Stimulated activated CD4-positive, alpha-beta T cell treated with anti-CD3 and anti-CD28 coated beads, Interleukin-15, amount 100 ng/mL, for 48 hours (primary cell): ENCODE measurements around the gene SERTAD2.
A peak's percentile ranks its signal among the peaks of the same experiment; 100 is the strongest.

ENCODE experiments used
- DNase-seq, 2 donors: peaks; one replicate each; pipeline ENCODE4 v3.0.0-alpha.2; 2020; ENCODE audit warnings: low read depth in 2 of 2

Gene SERTAD2

DNA sequence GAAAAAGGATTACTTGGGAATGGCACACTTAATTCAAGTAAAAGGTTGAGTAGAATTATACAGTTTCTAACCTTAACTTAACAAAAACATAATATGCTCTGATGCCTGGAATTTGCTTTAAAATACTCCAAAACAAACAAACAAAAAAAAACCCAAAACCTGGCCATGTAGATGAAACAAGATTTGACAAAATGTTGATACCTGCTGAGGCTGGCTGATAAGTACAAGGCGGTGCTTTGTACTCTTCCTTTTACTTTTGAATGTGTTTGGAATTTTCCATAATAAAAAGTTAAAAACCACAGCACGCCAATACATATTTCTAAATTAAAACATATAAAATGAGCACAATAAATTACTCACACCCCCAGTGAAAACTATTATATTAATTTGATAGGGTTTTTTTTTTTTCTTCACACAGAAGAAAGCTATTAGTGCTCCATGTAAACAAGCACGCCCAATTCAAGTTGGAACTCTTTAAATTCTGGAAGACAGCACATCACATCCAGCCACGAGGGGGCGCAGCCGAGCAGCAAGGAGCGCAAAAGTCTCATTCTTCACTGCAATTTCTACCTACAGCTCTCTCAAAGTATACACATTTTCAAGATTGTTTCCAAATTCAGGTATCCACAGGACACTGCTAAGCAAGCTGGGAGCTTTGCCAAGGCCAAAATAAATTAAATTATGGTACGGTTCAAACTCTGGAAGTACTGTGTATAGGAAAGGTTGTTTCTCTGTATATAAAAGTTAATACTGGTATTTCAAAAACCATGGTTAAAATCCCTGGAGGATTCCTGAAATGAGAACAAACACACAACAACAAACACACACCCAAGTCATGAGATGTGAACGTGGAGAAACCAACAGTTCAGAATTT lies 7.5 kb downstream of the SERTAD2 start:
- peak; percentile 65 to 76 for DNase-seq

DNA sequence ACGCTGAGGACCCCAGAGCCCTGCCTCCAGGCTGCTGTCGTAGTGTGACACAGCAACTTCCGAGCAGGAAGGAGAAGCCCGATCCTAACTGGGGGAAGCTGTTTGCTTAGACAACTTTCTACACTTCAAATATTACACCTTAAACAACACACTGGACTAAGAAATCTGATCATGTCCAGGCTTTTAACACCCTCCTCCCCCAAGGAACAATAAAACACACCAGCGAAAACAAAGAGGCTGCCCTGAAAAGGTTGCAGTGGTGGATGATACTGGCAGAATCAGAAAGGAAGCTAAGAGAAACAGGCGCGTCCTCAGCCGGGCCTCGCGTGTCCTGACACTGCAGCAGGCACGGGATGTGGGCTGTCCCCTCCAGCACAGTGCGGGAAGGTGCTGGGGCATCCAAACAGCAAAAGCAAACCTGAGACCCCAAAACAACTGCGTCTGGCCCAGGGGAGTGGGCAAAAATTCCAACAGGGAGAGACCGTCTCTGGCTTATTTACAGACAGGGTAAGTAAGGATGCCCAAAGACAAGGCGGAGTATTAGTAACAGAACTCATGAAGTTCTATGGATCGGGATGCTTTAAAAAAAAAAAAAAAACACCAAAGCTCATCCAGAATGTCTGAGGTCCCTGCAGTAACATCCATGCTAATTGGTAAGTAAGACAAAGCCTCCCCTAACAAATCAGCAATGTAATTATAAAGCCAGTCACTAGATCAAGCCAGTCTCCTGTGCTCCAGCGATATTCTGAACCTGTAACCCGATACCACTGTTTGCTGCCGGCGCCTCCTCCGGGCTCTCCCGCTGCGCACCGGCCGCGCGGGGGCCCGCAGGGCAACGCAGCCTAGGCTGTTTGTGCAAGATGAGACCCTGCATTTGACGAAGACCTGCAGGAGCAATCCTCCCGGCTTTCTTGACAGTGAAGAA lies 9.0 kb downstream of the SERTAD2 start:
- DNase-seq, result no peak

DNA sequence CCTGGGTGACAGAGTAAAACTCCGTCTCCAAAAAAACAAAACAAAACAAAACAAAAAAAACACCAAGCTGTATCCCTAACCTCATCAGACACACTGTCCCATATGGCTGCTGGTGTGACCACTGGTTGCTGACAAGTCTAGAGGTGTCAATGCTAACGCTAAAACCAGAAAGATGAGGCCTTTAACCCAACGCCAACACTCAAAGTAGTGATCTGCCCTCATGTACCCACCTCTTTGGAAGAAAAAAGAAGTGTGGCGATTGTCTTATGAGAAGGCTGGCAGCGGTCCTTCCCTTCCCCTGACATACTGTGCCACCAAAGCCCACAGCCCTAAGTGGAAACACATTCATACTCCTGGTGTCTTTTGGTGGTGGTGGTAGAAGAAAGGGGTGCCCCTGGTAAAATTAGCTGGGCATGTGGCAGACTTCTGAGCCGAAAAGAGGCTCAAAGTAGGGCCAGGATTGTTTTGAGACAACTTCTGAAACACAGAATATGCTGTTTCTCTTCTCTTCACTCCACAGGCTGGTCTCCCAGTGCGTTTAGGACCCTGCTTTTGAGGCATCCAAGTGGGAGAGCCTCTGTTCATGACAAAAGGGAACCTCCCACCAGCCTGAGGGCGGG lies 9.8 kb downstream of the SERTAD2 start:
- DNase-seq, result no peak

DNA sequence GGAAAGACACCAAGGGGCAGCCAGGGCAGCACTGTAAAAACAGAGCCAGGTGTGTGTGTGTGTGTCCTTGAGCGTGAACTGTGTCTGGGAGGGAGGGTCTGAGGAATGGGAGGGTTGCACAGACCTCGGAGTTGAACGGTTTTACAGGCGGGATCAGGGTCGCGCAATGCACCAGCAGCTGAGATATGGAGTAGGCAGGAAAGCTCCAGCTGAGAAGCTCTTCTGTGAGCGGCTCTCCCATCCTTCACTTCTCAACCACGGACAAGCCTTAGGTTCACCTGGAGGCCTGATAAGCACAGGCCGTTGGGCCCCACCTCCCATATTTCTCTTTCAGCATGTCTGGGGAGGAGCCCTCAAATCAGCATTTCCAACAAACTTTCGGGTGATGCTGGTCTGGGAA lies 12.1 kb downstream of the SERTAD2 start:
- no peak for DNase-seq

DNA sequence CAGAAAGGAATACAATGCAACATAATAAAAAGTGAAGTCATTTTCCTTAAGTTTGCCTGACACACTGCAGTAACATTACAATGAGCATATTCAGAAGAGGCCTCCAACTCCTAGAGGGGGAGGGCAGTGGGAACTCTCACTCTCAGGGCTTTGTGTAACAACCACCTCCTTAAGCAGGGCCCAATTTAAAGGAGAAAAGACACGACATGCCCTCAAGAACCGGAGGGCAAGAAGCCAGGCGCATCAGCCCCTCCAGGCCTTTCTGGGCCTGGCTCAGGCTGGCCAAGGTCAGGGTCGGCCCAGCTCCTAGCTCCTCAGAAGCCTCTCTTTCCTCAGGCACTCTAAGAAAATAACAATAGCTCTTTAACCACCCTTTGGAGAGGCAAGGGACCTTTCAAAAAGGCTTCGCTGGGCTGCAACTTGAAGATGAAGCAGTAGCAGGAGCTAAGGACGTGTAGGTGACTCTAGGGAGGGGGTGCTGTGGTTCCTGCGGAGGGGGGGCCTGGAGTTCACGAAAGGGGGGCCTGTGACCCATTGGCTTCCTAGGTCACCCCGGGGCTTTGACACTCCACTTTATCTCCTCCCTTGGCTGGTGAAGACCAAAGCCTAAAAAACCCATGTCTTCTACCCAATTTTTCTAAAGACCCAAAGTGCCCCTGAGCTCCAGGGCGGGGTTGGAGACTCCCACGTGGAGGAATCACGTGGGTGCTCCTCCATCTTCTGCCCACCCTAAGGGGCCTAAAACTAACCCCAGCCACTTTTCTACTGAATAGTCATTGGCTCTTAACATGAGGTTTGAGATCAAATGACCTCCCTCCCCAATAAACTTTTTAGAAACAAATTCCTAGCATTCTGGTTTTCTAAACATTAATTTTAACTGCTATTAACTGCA lies 13.3 kb downstream of the SERTAD2 start:
- no peak for DNase-seq

DNA sequence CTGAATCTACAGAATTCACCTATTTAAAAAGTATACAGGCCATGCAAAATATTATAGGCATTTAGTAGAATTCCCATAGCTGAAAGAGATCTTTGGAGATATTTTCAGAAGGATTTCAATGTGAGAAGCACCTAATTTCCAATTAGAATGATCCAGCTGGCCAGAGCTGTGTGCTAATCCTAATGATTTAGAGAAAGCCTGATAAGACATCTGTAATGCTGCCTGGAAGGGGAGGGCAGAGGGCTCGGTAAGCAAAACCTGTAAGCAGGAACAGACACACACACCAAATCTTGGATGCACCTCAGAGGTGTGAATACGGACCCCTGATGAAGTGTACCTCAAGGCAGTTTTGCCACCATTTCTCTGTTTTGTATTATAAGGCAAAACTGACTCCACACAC lies 14.0 kb downstream of the SERTAD2 start:
- no peak for DNase-seq

DNA sequence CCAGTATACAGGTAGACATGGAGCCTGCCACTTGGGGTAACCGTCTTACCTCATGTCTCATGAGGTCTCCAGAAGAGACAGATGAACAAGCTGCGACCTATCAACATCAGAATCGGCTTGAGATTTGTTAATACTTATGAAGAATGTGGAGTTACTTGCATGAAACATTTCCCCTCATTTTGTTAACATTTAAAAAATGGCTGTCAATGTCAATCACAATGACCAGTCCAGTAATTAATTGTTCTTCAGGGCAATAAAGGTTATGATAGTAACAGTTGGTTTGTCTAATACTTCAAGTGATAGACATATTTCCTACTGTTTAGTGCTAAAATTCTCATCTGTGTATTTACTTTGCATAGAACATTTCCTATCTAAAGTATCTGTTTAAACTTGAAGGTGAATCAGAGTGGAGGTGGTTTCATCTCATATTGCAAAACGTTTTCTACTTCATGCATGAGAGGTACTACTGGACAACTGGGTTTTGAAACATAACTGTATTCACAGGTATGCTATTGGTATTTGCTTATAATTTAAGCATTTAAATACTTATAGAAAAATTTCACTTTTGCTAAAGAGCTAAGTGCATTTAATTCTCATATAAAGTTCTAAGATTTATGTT lies 15.1 kb downstream of the SERTAD2 start:
- DNase-seq, result no peak

DNA sequence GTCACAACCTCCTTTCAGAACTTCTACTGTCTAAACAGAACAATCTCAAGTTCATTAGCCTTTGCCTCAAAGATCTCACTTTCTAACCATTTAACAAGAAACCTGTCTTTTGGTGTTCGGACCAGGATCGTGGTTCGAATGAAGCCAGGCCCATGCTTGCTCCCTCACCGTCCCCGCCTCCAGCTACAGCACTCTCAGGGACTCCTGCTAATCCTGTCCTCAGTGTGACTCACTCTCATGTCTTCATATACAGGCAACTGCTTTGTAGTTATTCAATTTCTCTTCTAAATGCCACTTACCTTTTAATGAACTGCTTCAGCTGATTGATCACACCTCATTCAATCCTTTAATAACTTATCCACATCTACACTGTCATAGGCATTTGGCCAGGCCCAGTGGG lies 15.8 kb downstream of the SERTAD2 start:
- DNase-seq, result no peak

DNA sequence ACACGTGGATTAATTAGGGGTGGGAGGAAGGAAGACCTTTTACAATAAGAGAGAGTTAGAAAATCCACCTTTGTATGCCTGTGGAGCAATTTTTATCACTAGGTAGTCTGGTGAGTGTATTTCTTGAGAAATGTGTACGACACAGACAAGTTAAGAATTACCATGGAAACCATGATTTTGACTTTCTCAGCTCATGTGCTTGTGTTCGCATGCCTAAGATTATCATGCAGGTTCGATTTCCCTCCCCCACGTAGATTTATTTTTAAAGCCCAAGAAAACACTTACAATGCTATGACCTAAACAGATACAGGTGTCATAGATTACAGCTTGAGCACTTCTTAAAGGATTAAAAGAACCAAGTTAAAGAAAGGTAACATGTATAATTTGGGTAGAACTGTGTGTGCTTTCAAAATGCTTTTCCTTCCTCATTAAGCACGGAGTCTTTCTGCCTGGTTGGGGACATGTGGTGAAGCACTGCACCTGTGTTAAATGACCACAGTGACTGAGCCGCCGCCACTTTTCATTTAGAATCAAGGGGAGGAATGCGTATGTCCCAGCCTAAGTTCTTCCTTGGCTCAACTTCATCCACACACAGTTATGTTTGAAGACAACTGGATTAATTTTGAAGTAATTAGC lies 16.6 kb downstream of the SERTAD2 start:
- DNase-seq, result no peak

DNA sequence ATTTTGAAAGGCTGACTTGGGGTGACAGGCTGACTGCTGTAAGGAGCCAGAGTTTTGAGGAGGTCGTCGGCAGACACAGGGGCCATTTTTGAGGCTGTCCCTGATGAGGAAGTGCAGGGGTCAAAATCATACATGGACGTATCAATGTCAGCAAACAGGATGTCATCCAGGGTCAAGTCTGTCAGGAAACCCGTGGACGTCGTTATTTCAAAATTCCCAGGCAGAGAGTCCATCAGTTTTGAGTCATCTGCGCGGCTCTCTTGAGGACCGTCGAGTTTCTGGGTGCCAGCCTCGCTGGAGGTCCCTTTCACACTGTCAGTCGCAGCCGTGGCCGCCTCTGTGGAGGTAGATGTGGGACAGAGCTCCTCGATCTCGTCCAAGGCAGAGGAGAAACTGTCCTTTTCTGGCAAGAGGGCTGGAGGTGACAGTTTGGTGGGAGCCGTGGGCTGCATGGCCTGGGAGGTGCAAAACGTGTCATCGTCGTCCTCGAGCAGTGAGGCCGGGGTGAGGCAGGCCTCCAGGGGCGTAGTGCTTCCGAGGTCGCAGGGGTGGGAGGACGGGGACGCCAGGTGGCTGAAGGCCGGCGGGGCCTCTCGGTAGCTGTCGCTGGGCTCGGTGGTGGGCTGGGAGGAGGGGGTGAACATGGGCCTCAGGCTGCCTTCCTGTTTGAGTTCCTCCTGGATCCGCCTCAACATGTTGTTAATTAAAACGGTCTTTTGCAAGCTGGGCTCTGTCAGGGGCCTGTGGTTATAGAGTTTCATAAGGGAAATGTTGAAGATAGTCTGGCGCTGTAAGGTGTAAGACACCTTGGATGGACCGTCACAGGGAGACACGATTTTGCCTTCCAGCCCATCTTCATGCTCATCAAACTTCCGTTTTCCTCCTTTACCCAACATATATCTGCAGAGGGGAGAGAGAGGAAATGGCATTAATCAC lies 17.5 kb downstream of the SERTAD2 start:
- DNase-seq, result no peak

DNA sequence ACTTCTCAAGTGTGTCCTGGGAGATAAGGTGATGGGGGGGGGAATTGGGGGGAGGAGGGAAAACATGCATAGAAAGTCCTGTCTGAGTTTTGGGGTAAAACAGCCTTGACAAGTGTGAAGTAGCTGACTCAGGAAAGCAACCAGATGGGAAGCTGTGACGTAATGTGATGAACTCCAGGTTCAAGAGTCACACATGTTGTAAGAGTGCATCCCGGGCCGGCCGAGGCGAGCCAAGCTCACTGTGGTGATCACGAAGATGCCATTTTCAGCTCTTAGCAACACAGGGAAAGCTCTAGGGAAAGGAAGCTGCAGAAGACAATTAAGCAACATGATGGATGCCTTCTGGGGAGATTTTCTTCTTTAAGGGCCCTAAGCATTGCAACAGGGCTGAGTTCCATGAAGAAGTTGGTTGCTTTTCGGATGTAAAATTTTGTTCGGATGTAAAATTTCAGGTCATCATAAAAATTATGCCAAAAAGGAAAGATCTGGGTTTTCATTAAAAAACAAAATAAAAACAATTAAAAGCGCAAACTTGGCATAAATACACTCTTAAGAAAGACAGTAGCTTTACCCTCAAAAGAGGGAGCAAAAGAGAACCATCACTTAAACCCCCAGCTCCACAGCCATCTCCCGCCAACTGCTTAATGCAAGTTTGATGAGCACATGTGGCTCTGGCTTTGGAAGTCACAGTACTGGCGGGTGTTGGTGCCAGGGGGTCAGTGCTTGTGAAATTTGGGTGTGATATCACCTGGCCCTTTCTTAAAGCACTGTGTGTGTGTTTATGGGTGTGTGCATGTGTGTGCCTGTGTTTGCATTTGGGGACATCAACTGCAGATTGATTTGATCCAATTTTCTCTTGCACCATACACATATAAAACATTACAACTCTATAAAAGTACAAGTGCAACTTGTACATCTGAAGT lies 19.1 kb downstream of the SERTAD2 start:
- DNase-seq, result no peak

DNA sequence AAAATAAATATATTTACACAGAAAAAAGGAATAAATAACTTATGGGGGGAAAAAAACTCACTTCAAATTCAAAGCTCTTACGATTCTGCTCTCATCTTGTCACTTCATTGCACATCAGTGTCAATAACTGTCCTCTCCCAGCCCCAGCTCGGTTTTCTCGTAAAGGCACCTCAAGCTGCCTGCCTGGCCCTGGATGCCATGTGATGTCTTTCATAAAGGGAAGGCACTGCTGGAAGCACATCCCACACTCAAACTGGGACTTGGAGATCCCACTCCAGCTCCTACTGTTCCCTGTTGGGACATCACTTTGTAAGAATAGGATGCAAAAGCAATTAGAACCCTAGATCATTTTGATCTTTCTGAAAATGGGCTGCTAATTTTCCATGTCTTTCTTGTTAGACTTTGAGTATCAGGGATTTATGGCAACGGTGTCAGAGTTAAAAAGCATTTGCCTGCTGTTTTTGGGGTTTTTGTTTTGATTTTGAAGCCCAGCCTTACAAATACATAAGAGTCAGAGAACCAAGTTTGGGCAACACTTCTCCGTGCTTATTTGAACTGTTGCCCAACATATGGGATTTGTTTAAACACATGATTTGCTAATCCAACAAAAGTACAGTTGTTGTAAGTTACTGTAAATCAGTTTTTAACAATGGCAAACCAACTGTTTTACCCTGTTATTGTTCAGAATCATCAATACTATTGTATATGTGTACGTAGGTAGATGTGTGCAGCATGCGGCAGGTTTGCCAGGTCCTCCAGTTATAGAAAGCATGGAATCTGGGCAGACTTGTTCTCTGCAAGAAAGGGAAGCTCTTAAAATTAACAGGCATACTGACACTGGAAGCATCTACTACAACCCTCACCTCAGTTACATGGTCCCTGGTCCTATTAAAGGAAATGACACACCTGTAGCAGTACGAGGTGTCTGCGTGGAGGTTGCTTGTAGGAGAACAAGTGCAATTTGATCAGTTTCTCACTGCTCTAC lies 20.6 kb downstream of the SERTAD2 start:
- DNase-seq, result no peak

DNA sequence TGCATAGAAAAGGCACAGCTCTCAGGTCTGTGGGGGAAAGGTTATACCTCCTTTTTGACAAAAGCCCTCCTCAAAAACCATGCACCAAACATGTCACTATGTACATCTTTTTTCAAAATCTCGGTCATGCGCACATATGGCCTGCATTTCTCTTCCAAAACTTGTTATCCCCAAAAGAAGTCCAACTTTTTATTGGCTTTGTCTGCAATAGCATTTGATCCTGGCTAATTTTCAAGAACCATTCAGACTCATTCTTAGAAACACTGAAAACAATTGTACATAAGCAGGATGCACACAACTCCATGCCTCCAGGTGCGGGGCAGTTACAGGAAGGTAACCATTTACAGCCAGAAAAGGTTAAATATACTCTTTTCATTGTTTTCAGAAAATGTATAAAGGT lies 21.9 kb downstream of the SERTAD2 start:
- DNase-seq, result no peak

DNA sequence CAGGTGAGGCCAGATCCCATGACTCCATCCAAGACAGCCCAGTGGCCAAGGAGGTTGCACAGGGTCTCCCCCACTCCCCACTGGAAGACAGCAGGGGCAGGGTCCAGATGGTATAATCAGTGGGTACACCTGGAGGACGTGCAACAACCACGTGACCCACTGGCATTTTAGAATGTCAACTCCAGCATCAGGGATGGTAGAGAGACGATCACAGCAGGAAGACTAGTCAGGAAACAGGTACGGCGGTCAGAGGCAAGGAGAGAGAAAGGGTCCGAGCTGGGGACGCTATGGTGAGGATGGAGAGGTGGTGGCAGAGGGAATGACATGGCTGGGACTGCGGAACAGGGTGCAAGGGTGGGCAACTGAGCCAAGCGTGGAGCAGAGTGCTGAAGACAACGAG lies 23.0 kb downstream of the SERTAD2 start:
- DNase-seq, result no peak

DNA sequence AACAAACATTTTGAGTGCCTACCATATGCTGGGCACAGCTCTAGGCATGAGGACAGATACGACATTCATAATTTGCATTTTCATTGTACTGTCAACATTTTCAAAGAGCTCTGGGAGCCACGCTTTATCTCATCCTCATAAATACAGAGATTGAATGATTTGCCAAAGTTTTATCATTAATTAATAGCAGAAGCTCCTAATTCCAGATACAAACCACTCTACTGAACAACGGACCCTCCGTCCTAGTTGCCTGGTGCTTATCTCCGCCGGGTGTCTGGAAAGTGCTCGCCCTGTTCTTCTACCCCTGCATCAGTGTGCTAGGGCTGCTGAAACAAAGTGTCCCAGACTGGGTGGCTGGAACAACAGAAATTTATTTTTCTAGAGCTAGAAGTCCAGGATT lies 23.8 kb downstream of the SERTAD2 start:
- DNase-seq, result no peak

DNA sequence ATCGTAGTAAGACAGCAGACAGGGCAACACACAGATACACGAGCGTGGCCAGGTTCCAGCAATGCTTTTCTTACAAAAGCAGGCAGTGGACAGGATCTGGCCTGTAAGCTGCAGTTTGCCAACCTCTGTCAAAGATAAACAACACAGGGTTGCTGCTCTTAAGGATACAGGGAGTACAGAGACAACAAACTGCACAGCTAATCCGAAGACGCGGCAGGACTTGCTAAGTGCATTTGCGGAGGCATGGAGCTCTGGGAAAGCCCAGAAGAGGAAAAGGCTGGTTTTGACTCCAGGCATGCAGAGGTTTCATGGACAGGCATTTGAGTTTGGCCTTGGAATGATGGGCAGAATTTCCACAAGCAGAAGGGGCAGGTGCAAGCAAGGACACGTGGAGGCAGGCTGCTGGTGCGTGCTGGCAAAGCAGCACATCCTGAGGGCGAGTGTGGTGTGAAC lies 24.4 kb downstream of the SERTAD2 start:
- DNase-seq, result no peak
